ENCODE results near the gene UAP1. TPM values are rescaled to one million over a fixed set of nuclear protein-coding genes. Genes with fewer than 3 reads are reported as not detected.

The UAP1 gene
- total RNA-seq, 1 donor from 2014 or later = 26.5 TPM

- no peak for DNase-seq
- intact Hi-C loops (cut with micrococcal nuclease) = no loop called here
- Histone ChIP-seq H3K36me3 (peaks cover 7% of the 10 kb centered on the region), H3K27ac (replicated peaks) (no peak overlapping the region), H3K4me3 (no peak overlapping the region), H3K27me3 (ENCODE audit: low read depth) (no peaks in the 10 kb centered on the region), H3K9me3 (replicated peaks) (no peaks in the 10 kb centered on the region), H3K4me1 (peaks cover 32% of the 10 kb centered on the region)
- no peak for TF ChIP-seq CTCF (IDR thresholded peaks at IDR 0.05; ENCODE audit: borderline replicate concordance)
These were observed 83.4 kb downstream of the UAP1 start for GRCh38 chr1:162644986-162645314.

GRCh38 chr1:162645666-162646065 is 84.1 kb downstream of the UAP1 start:
- Histone ChIP-seq H3K27ac (replicated peaks) (no peak overlapping the region), H3K36me3 (peaks cover 7% of the 10 kb centered on the region), H3K4me1 (peaks cover 31% of the 10 kb centered on the region), H3K4me3 (no peak overlapping the region), H3K9me3 (replicated peaks) (no peaks in the 10 kb centered on the region), H3K27me3 (ENCODE audit: low read depth) (no peaks in the 10 kb centered on the region)
- DNase-seq = no peak
- intact Hi-C loops (cut with micrococcal nuclease) = no loop called here
- no peak for TF ChIP-seq CTCF (IDR thresholded peaks at IDR 0.05; ENCODE audit: borderline replicate concordance)

- intact Hi-C loops (cut with micrococcal nuclease) = no loop called here
- H3K27me3 ChIP-seq (ENCODE audit: low read depth) = no peaks in the 10 kb centered on the region
- H3K36me3 ChIP-seq = no peaks in the 10 kb centered on the region
- H3K4me3 ChIP-seq = no peak overlapping the region
- no peak overlapping the region for H3K27ac ChIP-seq (replicated peaks)
- H3K9me3 ChIP-seq (replicated peaks) = no peaks in the 10 kb centered on the region
- no peak for DNase-seq
- peaks cover 22% of the 10 kb centered on the region for H3K4me1 ChIP-seq
- no peak for TF ChIP-seq CTCF (IDR thresholded peaks at IDR 0.05; ENCODE audit: borderline replicate concordance)
These were observed 88.1 kb downstream of the UAP1 start for GRCh38 chr1:162649583-162649982.

Other genes starting within 250 kb of the UAP1 start
- not detected for gene SPATA46, start 184.9 kb upstream of the UAP1 start, total RNA-seq
- gene C1orf226, start 180.0 kb upstream of the UAP1 start, total RNA-seq = 8.7 TPM
- gene SH2D1B, start 149.6 kb upstream of the UAP1 start, total RNA-seq = 0.11 TPM
- gene UHMK1, start 63.9 kb upstream of the UAP1 start, total RNA-seq = 20.7 TPM
- 26.9 TPM for gene DDR2, start 70.7 kb downstream of the UAP1 start, total RNA-seq
- gene HSD17B7, start 229.0 kb downstream of the UAP1 start, total RNA-seq = 5.1 TPM

Data from left ventricle myocardium inferior (tissue), 1 donor.